HCT116 (cell line): ENCODE data around the gene SHISAL2A. TPM values are rescaled to one million over a fixed set of nuclear protein-coding genes. Genes with fewer than 3 reads are reported as not detected.

Experiments
- ATAC-seq: fragments of 200-7000 bp; cut with Tn5 transposase; 2 replicates; pipeline ENCODE4 v1.9.1; 2020; ENCODE audit warnings: mild to moderate bottlenecking, moderate library complexity
- BruUV-seq: library from RNA; stranded (reverse); fragments of 400-500 nt; replicated peaks from 2 replicates; lab custom pipeline; 2021; lab: Mats Ljungman, UMichigan
- CTCF ChIA-PET: fragments of 300-600 bp; sonication (Branson Sonifier 250); formaldehyde crosslinking; loops from one replicate; lab custom pipeline; 2021; ENCODE audit warnings: antibody characterized with exemption; lab: Charles Lee
- POLR2A ChIA-PET: fragments of 300-600, 350-600 bp; sonication (Branson Sonifier 250); formaldehyde crosslinking; loops from one replicate; lab custom pipeline; 2021; ENCODE audit warnings: antibody characterized with exemption; lab: Charles Lee
- RAD21 ChIA-PET, 2 experiments: fragments of 300-600 bp; sonication (Branson Sonifier 250); formaldehyde crosslinking; loops; one replicate each; lab custom pipeline; 2023; ENCODE audit warnings: low total read pairs in 2 of 2; ENCODE audit not compliant: uncharacterized antibody in 2 of 2, unreplicated experiment in 2 of 2, low non-redundant PET in 1 of 2; lab: Charles Lee
- DNase-seq: peaks from one replicate; pipeline ENCODE4 v3.0.0-alpha.2; 2010; ENCODE audit warnings: low read depth, low spot score
- H2AFZ ChIP-seq: fragments of 200-600 bp; shearing (Covaris generic), sonication (generic); 2 replicates; pipeline ENCODE4 v1.6.1; 2017; ENCODE audit warnings: low read depth, mixed run types, mixed read lengths, antibody characterized with exemption, low read length; ENCODE audit not compliant: poor library complexity, severe bottlenecking
- H3K27ac ChIP-seq: 2 replicates; pipeline ENCODE4 v1.5.1; 2012; ENCODE audit warnings: low read depth, low read length
- H3K27me3 ChIP-seq: fragments of 200-600 bp; sonication (generic); 2 replicates; pipeline ENCODE4 v1.6.1; 2016; ENCODE audit warnings: mixed run types, low read length, mixed read lengths; ENCODE audit not compliant: insufficient read depth
- H3K36me3 ChIP-seq, 2 experiments: fragments of 200-500 bp in 1 of 2; fragments of 200-600 bp in 1 of 2; sonication (Bioruptor generic) in 1 of 2; sonication (generic) in 1 of 2; 2 replicates each; pipeline versions ENCODE4 v1.5.1 to v1.6.1; 2014 to 2016; ENCODE audit warnings: low read length in 2 of 2, inconsistent platforms in 1 of 2, mixed read lengths in 1 of 2, mixed run types in 1 of 2; ENCODE audit not compliant: insufficient read depth in 2 of 2, control insufficient read depth in 1 of 2
- H3K4me1 ChIP-seq, 2 experiments: fragments of 200-600 bp in 1 of 2; sonication (generic) in 1 of 2; 2 replicates each; pipeline versions ENCODE4 v1.5.1 to v1.6.1; 2012 to 2017; ENCODE audit warnings: low read length in 2 of 2, inconsistent platforms in 1 of 2, mild to moderate bottlenecking in 1 of 2, mixed read lengths in 1 of 2, mixed run types in 1 of 2, moderate library complexity in 1 of 2; ENCODE audit not compliant: insufficient read depth in 2 of 2, control insufficient read depth in 1 of 2
- H3K4me2 ChIP-seq: fragments of 200-600 bp; sonication (generic); 2 replicates; pipeline ENCODE4 v1.6.1; 2017; ENCODE audit warnings: mixed run types, low read length, mixed read lengths
- H3K4me3 ChIP-seq, 2 experiments: fragments of 200-600 bp in 1 of 2; sonication (generic) in 1 of 2; replicated peaks in 1 of 2; 2 replicates each; pipeline ENCODE4 v1.5.1; 2011 to 2016; ENCODE audit warnings: low read length in 2 of 2, control low read depth in 1 of 2, low read depth in 1 of 2, mild to moderate bottlenecking in 1 of 2, mixed read lengths in 1 of 2, mixed run types in 1 of 2
- H3K79me2 ChIP-seq: fragments of 200-600 bp; sonication (generic); 2 replicates; pipeline ENCODE4 v1.6.1; 2017; ENCODE audit warnings: mild to moderate bottlenecking, mixed run types, low read length, moderate library complexity, mixed read lengths; ENCODE audit not compliant: insufficient read depth
- H3K9ac ChIP-seq: fragments of 200-600 bp; sonication (generic); 2 replicates; pipeline ENCODE4 v1.6.1; 2016; ENCODE audit warnings: low read length, mixed read lengths
- H3K9me2 ChIP-seq: fragments of 200-600 bp; sonication (generic), shearing (Covaris generic); 2 replicates; pipeline ENCODE4 v1.6.1; 2017; ENCODE audit warnings: mixed run types, mild to moderate bottlenecking, moderate library complexity; ENCODE audit not compliant: insufficient read depth
- H3K9me3 ChIP-seq, 2 experiments: fragments of 200-500 bp in 1 of 2; fragments of 200-600 bp in 1 of 2; sonication (Bioruptor generic) in 1 of 2; sonication (generic) in 1 of 2; 2 replicates each; pipeline ENCODE4 v1.6.1; 2014 to 2017; ENCODE audit warnings: low read length in 2 of 2, mixed read lengths in 2 of 2, inconsistent platforms in 1 of 2, low read depth in 1 of 2, mild to moderate bottlenecking in 1 of 2, mixed run types in 1 of 2, moderate library complexity in 1 of 2; ENCODE audit not compliant: control insufficient read depth in 1 of 2, insufficient read depth in 1 of 2
- H4K20me1 ChIP-seq: fragments of 200-600 bp; sonication (generic), shearing (Covaris generic); 2 replicates; pipeline ENCODE4 v1.6.1; 2017; ENCODE audit warnings: mixed run types, mild to moderate bottlenecking, moderate library complexity; ENCODE audit not compliant: insufficient read depth
- EZH2 ChIP-seq: fragments of 200-600 bp; sonication (generic); IDR thresholded peaks from 2 replicates; pipeline ENCODE4 v1.6.1; 2017; ENCODE audit warnings: antibody characterized with exemption, mixed run types
- JUND ChIP-seq: IDR thresholded peaks from 2 replicates; pipeline ENCODE4 v1.6.1; 2012
- POLR2A ChIP-seq: IDR thresholded peaks from 2 replicates; pipeline ENCODE4 v1.7.0; 2011; ENCODE audit warnings: borderline replicate concordance; ENCODE audit not compliant: insufficient read depth, insufficient read length; ENCODE audit errors: extremely low read depth
- SRF ChIP-seq: IDR thresholded peaks from 2 replicates; pipeline ENCODE4 v1.6.1; 2012; ENCODE audit warnings: low read depth
- TCF7L2 ChIP-seq: IDR thresholded peaks from 2 replicates; pipeline ENCODE4 v1.7.0; 2011; ENCODE audit warnings: borderline replicate concordance, inconsistent platforms; ENCODE audit not compliant: insufficient read depth, insufficient read length; ENCODE audit errors: extremely low read depth
- YY1 ChIP-seq: IDR thresholded peaks from 2 replicates; pipeline ENCODE4 v1.6.1; 2011; ENCODE audit warnings: low read length, low read depth, moderate library complexity, mild to moderate bottlenecking; ENCODE audit not compliant: insufficient replicate concordance; ENCODE audit errors: extremely low read depth
- ZBTB33 ChIP-seq: IDR thresholded peaks from 2 replicates; pipeline ENCODE4 v1.6.1; 2011; ENCODE audit warnings: mild to moderate bottlenecking, low read length, moderate library complexity; ENCODE audit not compliant: insufficient replicate concordance; ENCODE audit errors: extremely low read depth
- ZFX ChIP-seq: fragments of 450-650 bp; IDR thresholded peaks from 2 replicates; pipeline ENCODE4 v1.6.1; 2017
- intact Hi-C: fragments of 100-400 bp; cut with micrococcal nuclease; formaldehyde crosslinking; loops from 2 replicates; pipeline ENCODE4 v1.10.0; 2022
- total RNA-seq: library from RNA; stranded (reverse); gene quantifications from one replicate; pipeline ENCODE4 v1.2.1, GENCODE V29; 2021; ENCODE audit not compliant: unreplicated experiment
- TF ChIP-seq, protein P1 (sequence below): IDR thresholded peaks from 2 replicates; pipeline ENCODE4 v1.6.1; 2012; ENCODE audit warnings: low read depth

Gene SHISAL2A
- total RNA-seq, 1 experiment from 2014 or later: not detected

DNA sequence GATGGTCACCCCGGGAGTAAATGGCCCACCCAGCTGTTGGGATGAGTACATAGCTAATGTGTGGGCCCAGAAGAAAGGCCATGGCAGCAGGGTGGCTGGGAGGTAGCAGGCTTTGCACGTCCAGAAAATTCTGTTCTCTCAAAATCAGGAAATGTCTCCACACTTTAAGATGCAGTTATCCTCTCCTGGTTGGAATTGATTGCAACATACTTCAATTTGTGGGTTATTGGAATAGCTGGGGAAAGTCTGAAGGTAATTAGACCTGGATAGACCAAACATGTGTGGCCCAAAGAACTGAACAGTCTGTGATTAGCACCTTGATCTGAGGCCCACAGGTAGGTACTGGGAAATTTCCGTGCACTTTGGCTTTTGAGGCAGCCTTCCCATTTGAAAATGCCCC, 35.0 kb downstream of the SHISAL2A start (continued):
- TF ChIP-seq TCF7L2 (no peak), ZBTB33 (no peak), ZFX (no peak)

DNA sequence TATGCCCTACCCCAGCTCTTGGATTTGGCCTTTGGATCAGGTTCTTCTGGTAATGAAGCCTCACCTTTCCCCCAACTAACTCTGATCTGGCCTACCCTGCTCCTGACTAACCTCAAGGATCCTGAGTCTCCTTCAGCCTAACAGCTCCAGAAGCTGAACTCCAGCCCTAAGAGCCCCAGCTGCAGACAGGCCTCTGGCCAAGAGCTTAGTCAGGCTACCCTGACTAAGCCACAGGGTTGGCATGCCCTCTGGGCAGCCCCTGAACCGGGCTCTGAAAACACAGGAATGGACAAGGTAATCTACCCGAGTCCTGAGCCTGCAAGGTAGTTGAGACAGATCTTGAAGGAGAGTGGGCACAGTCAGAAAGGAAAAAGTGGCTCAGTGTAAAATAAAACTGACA, 35.7 kb downstream of the SHISAL2A start:
- POLR2A ChIA-PET: no interaction called here
- no peak for TF ChIP-seq SRF
- TF ChIP-seq, all 23 proteins: peak for 0
- no peak for DNase-seq

GRCh38 chr1:52669696-52670095, 36.7 kb downstream of the SHISAL2A start:
- ChIA-PET RAD21 (no interaction called here), POLR2A (interaction anchor here (0.7 kb wide), 1 partner anchor 1939 kb away, joined by 4 read pairs; no protein-coding TSS in a partner anchor), CTCF (no interaction called here)
- intact Hi-C loops: no loop called here
- H4K20me1 ChIP-seq: no peaks in the 10 kb centered on the region
- no peak overlapping the region for H2AFZ ChIP-seq
- no TSS peak for BruUV-seq
- H3K9ac ChIP-seq: no peak overlapping the region
- ATAC-seq (no peak), DNase-seq (no peak)
- no peaks in the 10 kb centered on the region for H3K9me3 ChIP-seq
- H3K4me2 ChIP-seq: no peak overlapping the region
- H3K36me3 ChIP-seq: no peaks in the 10 kb centered on the region
- no peaks in the 10 kb centered on the region for H3K79me2 ChIP-seq
- no peaks in the 10 kb centered on the region for H3K27me3 ChIP-seq
- no peak overlapping the region for H3K4me3 ChIP-seq
- no peak overlapping the region for H3K27ac ChIP-seq
- H3K4me1 ChIP-seq: peaks cover 7 to 12% of the 10 kb centered on the region in 2 experiments; a peak in 3 of 4 replicates
- no peaks in the 10 kb centered on the region for H3K9me2 ChIP-seq
- TF ChIP-seq EZH2: no peak
- TF ChIP-seq, protein P1, sequence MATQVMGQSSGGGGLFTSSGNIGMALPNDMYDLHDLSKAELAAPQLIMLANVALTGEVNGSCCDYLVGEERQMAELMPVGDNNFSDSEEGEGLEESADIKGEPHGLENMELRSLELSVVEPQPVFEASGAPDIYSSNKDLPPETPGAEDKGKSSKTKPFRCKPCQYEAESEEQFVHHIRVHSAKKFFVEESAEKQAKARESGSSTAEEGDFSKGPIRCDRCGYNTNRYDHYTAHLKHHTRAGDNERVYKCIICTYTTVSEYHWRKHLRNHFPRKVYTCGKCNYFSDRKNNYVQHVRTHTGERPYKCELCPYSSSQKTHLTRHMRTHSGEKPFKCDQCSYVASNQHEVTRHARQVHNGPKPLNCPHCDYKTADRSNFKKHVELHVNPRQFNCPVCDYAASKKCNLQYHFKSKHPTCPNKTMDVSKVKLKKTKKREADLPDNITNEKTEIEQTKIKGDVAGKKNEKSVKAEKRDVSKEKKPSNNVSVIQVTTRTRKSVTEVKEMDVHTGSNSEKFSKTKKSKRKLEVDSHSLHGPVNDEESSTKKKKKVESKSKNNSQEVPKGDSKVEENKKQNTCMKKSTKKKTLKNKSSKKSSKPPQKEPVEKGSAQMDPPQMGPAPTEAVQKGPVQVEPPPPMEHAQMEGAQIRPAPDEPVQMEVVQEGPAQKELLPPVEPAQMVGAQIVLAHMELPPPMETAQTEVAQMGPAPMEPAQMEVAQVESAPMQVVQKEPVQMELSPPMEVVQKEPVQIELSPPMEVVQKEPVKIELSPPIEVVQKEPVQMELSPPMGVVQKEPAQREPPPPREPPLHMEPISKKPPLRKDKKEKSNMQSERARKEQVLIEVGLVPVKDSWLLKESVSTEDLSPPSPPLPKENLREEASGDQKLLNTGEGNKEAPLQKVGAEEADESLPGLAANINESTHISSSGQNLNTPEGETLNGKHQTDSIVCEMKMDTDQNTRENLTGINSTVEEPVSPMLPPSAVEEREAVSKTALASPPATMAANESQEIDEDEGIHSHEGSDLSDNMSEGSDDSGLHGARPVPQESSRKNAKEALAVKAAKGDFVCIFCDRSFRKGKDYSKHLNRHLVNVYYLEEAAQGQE: no peak
- TF ChIP-seq ZBTB33: no peak
- no peak for TF ChIP-seq JUND
- no peak for TF ChIP-seq POLR2A
- TF ChIP-seq TCF7L2: no peak
- TF ChIP-seq YY1: no peak

More for the DNA sequence above, 35.7 kb downstream of the SHISAL2A start:
- Histone ChIP-seq H4K20me1 (no peaks in the 10 kb centered on the region), H3K27ac (no peak overlapping the region), H3K9me2 (no peaks in the 10 kb centered on the region), H3K36me3 (no peaks in the 10 kb centered on the region), H3K9me3 (no peaks in the 10 kb centered on the region), H3K9ac (no peak overlapping the region), H3K4me2 (no peak overlapping the region), H3K79me2 (no peaks in the 10 kb centered on the region), H3K27me3 (no peaks in the 10 kb centered on the region), H3K4me1 (peaks cover 0 to 4% of the 10 kb centered on the region in 2 experiments; a peak in 1 of 4 replicates), H2AFZ (no peak overlapping the region), H3K4me3 (no peak overlapping the region)
- RAD21 ChIA-PET: no interaction called here
- intact Hi-C loops: no loop called here
- CTCF ChIA-PET: interaction anchor here (0.6 kb wide), 1 partner anchor 17 kb away, joined by 3 read pairs; no protein-coding TSS in a partner anchor
- no peak for ATAC-seq
- no TSS peak for BruUV-seq
